ENCODE results near the gene TNNC1. TPM values are rescaled to one million over a fixed set of nuclear protein-coding genes. Genes with fewer than 3 reads are reported as not detected.

The TNNC1 gene
- total and polyA plus RNA-seq, 2 of the 13 experiments (the other 11 are each of a cell fraction or from before 2014, with no cell fraction given), result 11.8 to 36.4 TPM

DNA sequence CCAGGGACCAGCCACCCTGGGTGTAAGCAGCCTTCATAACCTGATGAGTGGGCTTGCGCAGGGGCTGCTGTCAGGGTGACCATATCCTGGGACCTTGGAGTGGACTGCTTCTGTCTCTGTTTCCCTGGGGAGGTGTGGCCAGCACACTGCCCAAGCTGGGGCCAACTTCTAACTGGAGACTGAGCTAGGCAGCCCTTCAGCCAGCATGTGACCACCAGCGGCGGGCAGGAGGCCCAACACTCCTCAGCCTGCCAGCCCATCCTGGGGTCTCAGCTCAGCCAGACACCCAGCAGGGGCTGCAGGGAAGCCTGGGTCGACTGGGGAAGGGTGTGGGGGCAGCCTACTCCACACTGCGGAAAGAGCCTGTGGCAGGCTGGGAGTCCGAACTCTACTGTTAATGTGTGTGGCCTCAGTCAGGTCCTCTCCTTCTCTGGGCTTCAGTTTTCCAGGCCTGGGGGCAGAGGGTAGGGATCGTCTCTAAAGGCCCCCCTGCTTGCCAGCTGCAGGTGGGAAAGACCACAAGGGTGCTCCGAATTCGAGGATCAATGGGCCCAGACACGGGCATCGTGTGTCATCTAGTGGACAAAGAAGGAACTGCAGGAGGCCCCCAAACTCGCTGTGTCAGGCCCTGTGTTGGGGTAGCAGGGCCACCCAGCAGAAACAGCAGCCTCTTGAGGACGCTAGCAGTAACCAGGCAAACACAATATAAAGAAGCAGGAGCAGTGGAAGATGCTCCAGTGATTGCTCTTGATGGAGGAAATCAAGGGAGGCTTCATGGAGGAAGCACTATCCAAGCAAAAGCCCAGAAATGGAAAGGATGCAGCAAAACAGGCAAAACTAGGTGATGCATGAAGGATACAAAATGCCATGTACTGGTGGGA, 7.0 kb downstream of the TNNC1 start (continued):
- TF ChIP-seq ELF1 (CRISPR knock-in tag; IDR thresholded peaks at IDR 0.05), result 0 out of 2 replicates have a peak, but pooled peaks have one; percentile 16
- no peak for TF ChIP-seq ZFP62 (CRISPR knock-in tag; IDR thresholded peaks at IDR 0.05)
- TF ChIP-seq NR2C2 (CRISPR knock-in tag; IDR thresholded peaks at IDR 0.05; ENCODE audit: borderline replicate concordance), result no peak
- no peak for TF ChIP-seq TOPORS (CRISPR knock-in tag; IDR thresholded peaks at IDR 0.05)
- TF ChIP-seq KLF6 (CRISPR knock-in tag; IDR thresholded peaks at IDR 0.05), result 0 out of 2 replicates have a peak, but pooled peaks have one; percentile 26
- TF ChIP-seq, protein P1, sequence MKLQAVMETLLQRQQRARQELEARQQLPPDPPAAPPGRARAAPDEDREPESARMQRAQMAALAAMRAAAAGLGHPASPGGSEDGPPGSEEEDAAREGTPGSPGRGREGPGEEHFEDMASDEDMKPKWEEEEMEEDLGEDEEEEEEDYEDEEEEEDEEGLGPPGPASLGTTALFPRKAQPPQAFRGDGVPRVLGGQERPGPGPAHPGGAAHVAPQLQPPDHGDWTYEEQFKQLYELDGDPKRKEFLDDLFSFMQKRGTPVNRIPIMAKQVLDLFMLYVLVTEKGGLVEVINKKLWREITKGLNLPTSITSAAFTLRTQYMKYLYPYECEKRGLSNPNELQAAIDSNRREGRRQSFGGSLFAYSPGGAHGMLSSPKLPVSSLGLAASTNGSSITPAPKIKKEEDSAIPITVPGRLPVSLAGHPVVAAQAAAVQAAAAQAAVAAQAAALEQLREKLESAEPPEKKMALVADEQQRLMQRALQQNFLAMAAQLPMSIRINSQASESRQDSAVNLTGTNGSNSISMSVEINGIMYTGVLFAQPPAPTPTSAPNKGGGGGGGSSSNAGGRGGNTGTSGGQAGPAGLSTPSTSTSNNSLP (IDR thresholded peaks at IDR 0.05; ENCODE audit: low read depth, low read length), result 0 out of 2 replicates have a peak, but pooled peaks have one; percentile 18
- no peak; the same call in 1 of the 2 replicates for TF ChIP-seq SPEN (CRISPR knock-in tag; IDR thresholded peaks at IDR 0.05; ENCODE audit: low read depth)
- TF ChIP-seq MAF1 (CRISPR knock-in tag; IDR thresholded peaks at IDR 0.05; ENCODE audit: borderline replicate concordance), result no peak
- no peak for TF ChIP-seq ZNF546 (CRISPR knock-in tag; conservative IDR thresholded peaks at IDR 0.05)
- TF ChIP-seq ZFYVE20 (CRISPR knock-in tag; IDR thresholded peaks at IDR 0.05; ENCODE audit: borderline replicate concordance, low read depth), result no peak
- 0 out of 2 replicates have a peak, but pooled peaks have one; percentile 54 for TF ChIP-seq ZGPAT (CRISPR knock-in tag; IDR thresholded peaks at IDR 0.05)
- TF ChIP-seq ZNF557 (CRISPR knock-in tag; IDR thresholded peaks at IDR 0.05), result no peak
- TF ChIP-seq ZNF430 (CRISPR knock-in tag; IDR thresholded peaks at IDR 0.05), result no peak
- TF ChIP-seq, protein P2, sequence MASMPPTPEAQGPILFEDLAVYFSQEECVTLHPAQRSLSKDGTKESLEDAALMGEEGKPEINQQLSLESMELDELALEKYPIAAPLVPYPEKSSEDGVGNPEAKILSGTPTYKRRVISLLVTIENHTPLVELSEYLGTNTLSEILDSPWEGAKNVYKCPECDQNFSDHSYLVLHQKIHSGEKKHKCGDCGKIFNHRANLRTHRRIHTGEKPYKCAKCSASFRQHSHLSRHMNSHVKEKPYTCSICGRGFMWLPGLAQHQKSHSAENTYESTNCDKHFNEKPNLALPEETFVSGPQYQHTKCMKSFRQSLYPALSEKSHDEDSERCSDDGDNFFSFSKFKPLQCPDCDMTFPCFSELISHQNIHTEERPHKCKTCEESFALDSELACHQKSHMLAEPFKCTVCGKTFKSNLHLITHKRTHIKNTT (CRISPR knock-in tag; IDR thresholded peaks at IDR 0.05), result no peak
- no peak for TF ChIP-seq ZKSCAN1 (IDR thresholded peaks at IDR 0.05; ENCODE audit: low read length)
- no peak for TF ChIP-seq ZNF841 (CRISPR knock-in tag; IDR thresholded peaks at IDR 0.05; ENCODE audit: borderline replicate concordance)
- TF ChIP-seq KLF12 (CRISPR knock-in tag; IDR thresholded peaks at IDR 0.05; ENCODE audit: borderline replicate concordance), result no peak
- no peak for TF ChIP-seq ZNF773 (CRISPR knock-in tag; IDR thresholded peaks at IDR 0.05; ENCODE audit: borderline replicate concordance)
- TF ChIP-seq, protein P3, sequence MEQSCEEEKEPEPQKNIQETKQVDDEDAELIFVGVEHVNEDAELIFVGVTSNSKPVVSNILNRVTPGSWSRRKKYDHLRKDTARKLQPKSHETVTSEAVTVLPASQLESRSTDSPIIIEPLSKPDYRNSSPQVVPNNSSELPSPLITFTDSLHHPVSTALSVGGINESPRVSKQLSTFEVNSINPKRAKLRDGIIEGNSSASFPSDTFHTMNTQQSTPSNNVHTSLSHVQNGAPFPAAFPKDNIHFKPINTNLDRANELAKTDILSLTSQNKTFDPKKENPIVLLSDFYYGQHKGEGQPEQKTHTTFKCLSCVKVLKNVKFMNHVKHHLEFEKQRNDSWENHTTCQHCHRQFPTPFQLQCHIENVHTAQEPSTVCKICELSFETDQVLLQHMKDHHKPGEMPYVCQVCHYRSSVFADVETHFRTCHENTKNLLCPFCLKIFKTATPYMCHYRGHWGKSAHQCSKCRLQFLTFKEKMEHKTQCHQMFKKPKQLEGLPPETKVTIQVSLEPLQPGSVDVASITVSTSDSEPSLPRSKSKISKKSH (CRISPR knock-in tag; IDR thresholded peaks at IDR 0.05; ENCODE audit: borderline replicate concordance), result 0 out of 2 replicates have a peak, but pooled peaks have one; percentile 10
- TF ChIP-seq ZNF710 (CRISPR knock-in tag; IDR thresholded peaks at IDR 0.05; ENCODE audit: borderline replicate concordance), result no peak
- TF ChIP-seq CREBL2 (CRISPR knock-in tag; IDR thresholded peaks at IDR 0.05; ENCODE audit: borderline replicate concordance), result no peak

All from HepG2 (cell line).